ENCODE measurements around the gene CSHL1. TPM values are rescaled to one million over a fixed set of nuclear protein-coding genes. Genes with fewer than 3 reads are reported as not detected.

CSHL1 gene
- total RNA-seq (2022; extraction: Qiagen RNA extraction) = not detected in 5 replicates

GRCh38 chr17:63911041-63911635 lies at the start of gene CSHL1:
TSS of gene CSHL1 (minus strand) at chr17:63911258. CDS start at chr17:63911196, 62 bp downstream.

GRCh38 chr17:63931981-63932561 lies 21.0 kb upstream of the CSHL1 start, which contains the start of gene CD79B:
TSS of gene CD79B (minus strand) at chr17:63932331. CDS start at chr17:63932261, 70 bp downstream.

GRCh38 chr17:63918789-63919305 lies 7.8 kb upstream of the CSHL1 start, which contains the start of gene GH1:
TSS of gene GH1 (minus strand) at chr17:63918839. CDS start at chr17:63918776, 63 bp downstream.

GRCh38 chr17:63896524-63897354 lies 14.3 kb downstream of the CSHL1 start, which contains the start of gene CSH1:
TSS of gene CSH1 (minus strand) at chr17:63896574. CDS start at chr17:63896511, 63 bp downstream.

GRCh38 chr17:63881935-63882601 lies 29.0 kb downstream of the CSHL1 start, which contains the start of gene GH2:
TSS of gene GH2 (minus strand) at chr17:63881944. CDS start at chr17:63881801, 143 bp downstream.

GRCh38 chr17:63873577-63873976 lies 37.5 kb downstream of the CSHL1 start, which contains the start of gene CSH2:
TSS of gene CSH2 (minus strand) at chr17:63873677. CDS start at chr17:63873614, 63 bp downstream.

Other genes with a start within 250 kb of the CSHL1 start
- gene LIMD2, start 211.1 kb downstream of the CSHL1 start, total RNA-seq (2022; extraction: Qiagen RNA extraction) = 8.7 to 14.4 TPM (median 10.6 TPM) in 5 replicates
- gene STRADA, start 169.5 kb downstream of the CSHL1 start, total RNA-seq (2022; extraction: Qiagen RNA extraction) = 25.0 to 27.0 TPM (median 25.6 TPM) in 5 replicates
- 87.8 to 128 TPM (median 97.8 TPM) in 5 replicates for gene CCDC47, start 137.7 kb downstream of the CSHL1 start, total RNA-seq (2022; extraction: Qiagen RNA extraction)
- gene DDX42, start 137.1 kb downstream of the CSHL1 start, total RNA-seq (2022; extraction: Qiagen RNA extraction) = 92.8 to 104 TPM (median 95.6 TPM) in 5 replicates
- 197 to 251 TPM (median 212 TPM) in 5 replicates for gene PSMC5, start 83.8 kb downstream of the CSHL1 start, total RNA-seq (2022; extraction: Qiagen RNA extraction)
- gene FTSJ3, start 83.6 kb downstream of the CSHL1 start, total RNA-seq (2022; extraction: Qiagen RNA extraction) = 48.7 to 58.6 TPM (median 53.9 TPM) in 5 replicates
- gene SMARCD2, start 68.6 kb downstream of the CSHL1 start, total RNA-seq (2022; extraction: Qiagen RNA extraction) = 52.0 to 62.8 TPM (median 57.0 TPM) in 5 replicates
- gene CSH2, start 37.6 kb downstream of the CSHL1 start, total RNA-seq (2022; extraction: Qiagen RNA extraction) = not detected in 5 replicates
- gene GH2, start 29.3 kb downstream of the CSHL1 start, total RNA-seq (2022; extraction: Qiagen RNA extraction) = not detected in 5 replicates
- gene CSH1, start 14.7 kb downstream of the CSHL1 start, total RNA-seq (2022; extraction: Qiagen RNA extraction) = not detected in 5 replicates
- gene GH1, start 7.6 kb upstream of the CSHL1 start, total RNA-seq (2022; extraction: Qiagen RNA extraction) = not detected in 5 replicates
- 0.16 TPM in 1 of 5 replicates, not detected in the others for gene CD79B, start 21.1 kb upstream of the CSHL1 start, total RNA-seq (2022; extraction: Qiagen RNA extraction)
- gene SCN4A, start 61.7 kb upstream of the CSHL1 start, total RNA-seq (2022; extraction: Qiagen RNA extraction) = 0.02 to 0.20 TPM (median 0.05 TPM) in 5 replicates
- 0.55 to 1.2 TPM (median 0.66 TPM) in 5 replicates for gene PRR29, start 87.1 kb upstream of the CSHL1 start, total RNA-seq (2022; extraction: Qiagen RNA extraction)
- not detected in 5 replicates for gene ICAM2, start 109.4 kb upstream of the CSHL1 start, total RNA-seq (2022; extraction: Qiagen RNA extraction)
- gene ERN1, start 218.9 kb upstream of the CSHL1 start, total RNA-seq (2022; extraction: Qiagen RNA extraction) = 3.0 to 4.4 TPM (median 3.7 TPM) in 5 replicates

Data from A549 treated with Mapracorat at 1 μM for 4 hours (cell line).